GM18502 (cell line): ENCODE data around the gene DNAJC24.

ENCODE experiments used
- ATAC-seq: cut with Tn5 transposase; IDR thresholded peaks from one replicate; pipeline ENCODE4 v1.9.1; 2021; ENCODE audit warnings: mild to moderate bottlenecking; ENCODE audit not compliant: unreplicated experiment, poor library complexity

Gene DNAJC24

GRCh38 chr11:31478223-31478590 is 108.5 kb downstream of the DNAJC24 start:
- no peak for ATAC-seq

GRCh38 chr11:31479066-31479465 is 109.4 kb downstream of the DNAJC24 start:
- no peak for ATAC-seq

GRCh38 chr11:31480930-31481329 is 111.3 kb downstream of the DNAJC24 start:
- no peak for ATAC-seq
